ENCODE measurements around the gene DEPDC5.
A peak's percentile ranks its signal among the peaks of the same experiment; 100 is the strongest.
"Not testable (repeated sequence)": the region's sequence is repeated elsewhere in the genome, so short reads cannot be mapped to it uniquely, and the experiment has no call there.

The DEPDC5 gene

GRCh38 chr22:31749636-31750364 lies 4.0 kb upstream of the DEPDC5 start, which contains the start of gene PRR14L:
Gene PRR14L, minus strand, starts transcription at chr22:31750132. Its CDS starts 11,272 bp downstream, at chr22:31738860.
- DNase-seq: peak; percentile 99

GRCh38 chr22:31750365-31751284 lies 3.2 kb upstream of the DEPDC5 start:
- no peak for DNase-seq

- DNase-seq: no peak
These were observed 1.5 kb upstream of the DEPDC5 start for GRCh38 chr22:31752096-31752847.

- DNase-seq: no peak
These were observed 700 bp upstream of the DEPDC5 start for GRCh38 chr22:31753005-31753633.

GRCh38 chr22:31754813-31755212 lies 994 bp downstream of the DEPDC5 start:
- no peak for DNase-seq

GRCh38 chr22:31757265-31757664 lies 3.4 kb downstream of the DEPDC5 start:
- no peak for DNase-seq

GRCh38 chr22:31758860-31759259 lies 5.0 kb downstream of the DEPDC5 start:
- not testable (repeated sequence) for DNase-seq

- no peak for DNase-seq
These were observed 11.0 kb downstream of the DEPDC5 start for GRCh38 chr22:31764785-31765184.

- no peak for DNase-seq
These were observed 14.7 kb downstream of the DEPDC5 start for GRCh38 chr22:31768422-31769059.

- DNase-seq: no peak
These were observed 19.6 kb downstream of the DEPDC5 start for GRCh38 chr22:31773416-31773815.

- no peak for DNase-seq
These were observed 22.4 kb downstream of the DEPDC5 start for GRCh38 chr22:31776231-31776630.

- DNase-seq: no peak
These were observed 36.0 kb downstream of the DEPDC5 start for GRCh38 chr22:31789803-31790202.

GRCh38 chr22:31790240-31790639 lies 36.4 kb downstream of the DEPDC5 start:
- no peak for DNase-seq

GRCh38 chr22:31799358-31799757 lies 45.5 kb downstream of the DEPDC5 start:
- not testable (repeated sequence) for DNase-seq

- DNase-seq: no peak
These were observed 46.2 kb downstream of the DEPDC5 start for GRCh38 chr22:31800065-31800464.

GRCh38 chr22:31800861-31801260 lies 47.0 kb downstream of the DEPDC5 start:
- DNase-seq: not testable (repeated sequence)

GRCh38 chr22:31802575-31802974 lies 48.8 kb downstream of the DEPDC5 start:
- no peak for DNase-seq

- no peak for DNase-seq
These were observed 52.9 kb downstream of the DEPDC5 start for GRCh38 chr22:31806751-31807150.

- no peak for DNase-seq
These were observed 59.3 kb downstream of the DEPDC5 start for GRCh38 chr22:31812977-31813605.

- DNase-seq: not testable (repeated sequence)
These were observed 60.1 kb downstream of the DEPDC5 start for GRCh38 chr22:31813898-31814297.

- no peak for DNase-seq
These were observed 61.1 kb downstream of the DEPDC5 start for GRCh38 chr22:31814942-31815341.
